GM12878 (cell line): ENCODE measurements around the gene YWHAH. TPM values are rescaled to one million over a fixed set of nuclear protein-coding genes. Genes with fewer than 3 reads are reported as not detected.

Experiments used
- BACH1 ChIP-seq: fragments of 450-650 bp; IDR thresholded peaks from 2 replicates; pipeline ENCODE4 v1.6.1; 2017; ENCODE audit warnings: mild to moderate bottlenecking, borderline replicate concordance
- BMI1 ChIP-seq: fragments of 450-650 bp; IDR thresholded peaks from 2 replicates; pipeline ENCODE4 v1.6.1; 2016; ENCODE audit warnings: mild to moderate bottlenecking, moderate library complexity, borderline replicate concordance
- FOXM1 ChIP-seq: IDR thresholded peaks from 2 replicates; pipeline ENCODE4 v1.6.1; 2012; ENCODE audit warnings: low read depth, mild to moderate bottlenecking, inconsistent platforms, low read length, moderate library complexity
- GABPA ChIP-seq: IDR thresholded peaks from 2 replicates; pipeline ENCODE4 v1.6.1; 2014; ENCODE audit warnings: antibody characterized with exemption, low read depth, mild to moderate bottlenecking, inconsistent platforms
- IKZF1 ChIP-seq: fragments of 450-650 bp; conservative IDR thresholded peaks from 2 replicates; pipeline ENCODE4 v1.6.1; 2017; ENCODE audit warnings: antibody characterized with exemption, mild to moderate bottlenecking
- RFX5 ChIP-seq: IDR thresholded peaks from 2 replicates; pipeline ENCODE4 v1.6.1; 2011; ENCODE audit warnings: low read depth, low read length, improper control_type of control experiment
- SREBF1 ChIP-seq: IDR thresholded peaks from 2 replicates; pipeline ENCODE4 v1.6.1; 2012; ENCODE audit warnings: mild to moderate bottlenecking, low read length
- ZNF274 ChIP-seq: IDR thresholded peaks from one replicate; pipeline ENCODE4 v1.8.0; 2011; ENCODE audit not compliant: insufficient read length, insufficient read depth
- polyA plus RNA-seq, 11 experiments: library from polyadenylated mRNA; depleted of rRNA in 4 of 11; unstranded in 6 of 11; stranded (reverse) in 5 of 11; fragments of >200 nt; fragmentation: Nextera tagmentation in 4 of 11; fragmentation: Illumina TruSeq in 1 of 11; extraction: Ambion mirVana in 4 of 11; extraction: Trizol in 1 of 11; gene quantifications; 1 replicate in 1 of 11; 2 replicates in 10 of 11; pipeline versions ENCODE4 v1.2.1 to v1.2.3, GENCODE V29; 2011 to 2016; ENCODE audit warnings: inconsistent platforms in 2 of 11, missing spikeins in 2 of 11, low read depth in 1 of 11
- total RNA-seq, 4 experiments: library from RNA; depleted of rRNA in 3 of 4; stranded (reverse); fragments of >200 nt in 3 of 4; fragmentation: Illumina TruSeq in 1 of 4; extraction: Trizol in 1 of 4; gene quantifications; 2 replicates each; pipeline versions ENCODE4 v1.2.1 to v1.2.3, GENCODE V29; 2013 to 2021
- TF ChIP-seq, protein P1 (sequence below): fragments of 150-350 bp; IDR thresholded peaks from 2 replicates; pipeline ENCODE4 v1.6.1; 2016; ENCODE audit warnings: low read depth, low read length

YWHAH gene
- total and polyA plus RNA-seq, 10 of the 15 experiments (the other 5 are each of a cell fraction or from before 2014, with no cell fraction given), result 34.2 to 197 (median 115) TPM

DNA sequence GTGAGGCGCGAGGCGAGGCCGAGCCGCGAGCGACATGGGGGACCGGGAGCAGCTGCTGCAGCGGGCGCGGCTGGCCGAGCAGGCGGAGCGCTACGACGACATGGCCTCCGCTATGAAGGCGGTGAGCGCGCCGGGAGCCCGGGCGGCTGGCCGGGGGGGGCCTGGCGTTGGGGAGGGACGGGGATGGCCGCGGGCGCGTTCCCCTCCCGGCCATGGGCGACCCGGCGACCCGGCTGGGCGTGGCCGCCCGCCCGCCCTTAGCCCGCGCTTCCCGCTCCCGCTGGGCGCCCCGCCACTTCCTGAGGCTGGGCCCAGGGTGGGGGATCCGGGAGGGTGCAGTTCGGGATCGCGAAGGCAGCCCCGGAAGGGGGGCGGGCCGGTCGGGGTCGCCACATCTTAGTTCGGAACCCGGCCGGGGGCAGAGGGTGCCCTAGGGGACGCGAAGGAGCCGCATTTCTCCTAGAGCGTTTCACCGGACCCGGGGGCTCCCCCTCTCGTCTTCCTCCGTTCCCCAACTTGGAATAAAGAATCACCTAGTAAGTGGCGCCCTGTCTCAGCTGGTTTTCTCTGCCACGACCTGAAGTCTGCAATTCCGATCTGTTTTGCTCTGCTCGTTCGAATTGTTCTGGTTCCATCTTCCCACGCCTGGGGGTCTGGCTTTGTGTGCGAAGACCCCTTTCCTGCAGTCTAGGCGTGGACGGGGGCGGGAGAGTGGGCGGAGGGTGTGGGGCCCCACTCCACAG, 536 bp downstream of the YWHAH start (continued):
- TF ChIP-seq, protein P1, sequence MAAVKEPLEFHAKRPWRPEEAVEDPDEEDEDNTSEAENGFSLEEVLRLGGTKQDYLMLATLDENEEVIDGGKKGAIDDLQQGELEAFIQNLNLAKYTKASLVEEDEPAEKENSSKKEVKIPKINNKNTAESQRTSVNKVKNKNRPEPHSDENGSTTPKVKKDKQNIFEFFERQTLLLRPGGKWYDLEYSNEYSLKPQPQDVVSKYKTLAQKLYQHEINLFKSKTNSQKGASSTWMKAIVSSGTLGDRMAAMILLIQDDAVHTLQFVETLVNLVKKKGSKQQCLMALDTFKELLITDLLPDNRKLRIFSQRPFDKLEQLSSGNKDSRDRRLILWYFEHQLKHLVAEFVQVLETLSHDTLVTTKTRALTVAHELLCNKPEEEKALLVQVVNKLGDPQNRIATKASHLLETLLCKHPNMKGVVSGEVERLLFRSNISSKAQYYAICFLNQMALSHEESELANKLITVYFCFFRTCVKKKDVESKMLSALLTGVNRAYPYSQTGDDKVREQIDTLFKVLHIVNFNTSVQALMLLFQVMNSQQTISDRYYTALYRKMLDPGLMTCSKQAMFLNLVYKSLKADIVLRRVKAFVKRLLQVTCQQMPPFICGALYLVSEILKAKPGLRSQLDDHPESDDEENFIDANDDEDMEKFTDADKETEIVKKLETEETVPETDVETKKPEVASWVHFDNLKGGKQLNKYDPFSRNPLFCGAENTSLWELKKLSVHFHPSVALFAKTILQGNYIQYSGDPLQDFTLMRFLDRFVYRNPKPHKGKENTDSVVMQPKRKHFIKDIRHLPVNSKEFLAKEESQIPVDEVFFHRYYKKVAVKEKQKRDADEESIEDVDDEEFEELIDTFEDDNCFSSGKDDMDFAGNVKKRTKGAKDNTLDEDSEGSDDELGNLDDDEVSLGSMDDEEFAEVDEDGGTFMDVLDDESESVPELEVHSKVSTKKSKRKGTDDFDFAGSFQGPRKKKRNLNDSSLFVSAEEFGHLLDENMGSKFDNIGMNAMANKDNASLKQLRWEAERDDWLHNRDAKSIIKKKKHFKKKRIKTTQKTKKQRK, result no peak
- TF ChIP-seq ZNF274 (no peak), IKZF1 (peak; percentile 57), BACH1 (0 out of 2 replicates have a peak, but pooled peaks have one; percentile 14), GABPA (no peak), SREBF1 (no peak), FOXM1 (no peak), RFX5 (no peak), BMI1 (no peak)
